H9 (cell line): ENCODE data around the gene DAAM1. TPM values are rescaled to one million over a fixed set of nuclear protein-coding genes. Genes with fewer than 3 reads are reported as not detected.

Source experiments
- DNase-seq: peaks from one replicate; pipeline ENCODE4 v3.0.0-alpha.2; 2017
- H2AFZ ChIP-seq: one replicate; pipeline ENCODE4 v1.6.1; 2013; ENCODE audit warnings: mild to moderate bottlenecking, low read length, control low read depth, moderate library complexity
- H2AK5ac ChIP-seq: 2 replicates; pipeline ENCODE4 v1.6.1; 2013; ENCODE audit warnings: low read length, control low read depth, mixed read lengths; ENCODE audit not compliant: insufficient read length
- H2BK120ac ChIP-seq: one replicate; pipeline ENCODE4 v1.6.1; 2013; ENCODE audit warnings: low read depth, mild to moderate bottlenecking, low read length, control low read depth, inconsistent platforms; ENCODE audit not compliant: poor library complexity, severe bottlenecking
- H2BK12ac ChIP-seq: 2 replicates; pipeline ENCODE4 v1.6.1; 2013; ENCODE audit warnings: low read length, control low read depth, mixed read lengths, low read depth; ENCODE audit not compliant: insufficient read length
- H2BK15ac ChIP-seq: 2 replicates; pipeline ENCODE4 v1.6.1; 2013; ENCODE audit warnings: low read depth, low read length, control low read depth
- H2BK20ac ChIP-seq: one replicate; pipeline ENCODE4 v1.6.1; 2013; ENCODE audit warnings: low read depth, mild to moderate bottlenecking, low read length, control low read depth, inconsistent platforms; ENCODE audit not compliant: poor library complexity, severe bottlenecking
- H2BK5ac ChIP-seq: 2 replicates; pipeline ENCODE4 v1.6.1; 2013; ENCODE audit warnings: low read length, control low read depth, mixed read lengths; ENCODE audit not compliant: insufficient read length
- H3K14ac ChIP-seq: 2 replicates; pipeline ENCODE4 v1.6.1; 2013; ENCODE audit warnings: low read length, control low read depth; ENCODE audit not compliant: insufficient read depth
- H3K18ac ChIP-seq: 2 replicates; pipeline ENCODE4 v1.6.1; 2013; ENCODE audit warnings: low read depth, mild to moderate bottlenecking, mixed read lengths, low read length, control low read depth; ENCODE audit not compliant: insufficient read length
- H3K23ac ChIP-seq: 2 replicates; pipeline ENCODE4 v1.6.1; 2013; ENCODE audit warnings: low read length, control low read depth, mixed read lengths, low read depth; ENCODE audit not compliant: insufficient read length
- H3K23me2 ChIP-seq: 2 replicates; pipeline ENCODE4 v1.6.1; 2013; ENCODE audit warnings: low read depth, mild to moderate bottlenecking, mixed read lengths, low read length, control low read depth; ENCODE audit not compliant: insufficient read length, poor library complexity, severe bottlenecking
- H3K27ac ChIP-seq: 2 replicates; pipeline ENCODE4 v1.5.1; 2013; ENCODE audit warnings: low read length, control low read depth, mixed read lengths, low read depth; ENCODE audit not compliant: insufficient read length
- H3K27me3 ChIP-seq: 2 replicates; pipeline ENCODE4 v1.6.1; 2013; ENCODE audit warnings: low read length, control low read depth, inconsistent platforms; ENCODE audit not compliant: insufficient read depth
- H3K4ac ChIP-seq: 2 replicates; pipeline ENCODE4 v1.6.1; 2013; ENCODE audit warnings: low read depth, mild to moderate bottlenecking, control low read depth, inconsistent platforms, low read length, moderate library complexity
- H3K4me1 ChIP-seq: 2 replicates; pipeline ENCODE4 v1.6.1; 2013; ENCODE audit warnings: low read length, control low read depth, inconsistent platforms; ENCODE audit not compliant: insufficient read depth
- H3K4me2 ChIP-seq: 2 replicates; pipeline ENCODE4 v1.6.1; 2013; ENCODE audit warnings: low read length, control low read depth, mixed read lengths; ENCODE audit not compliant: insufficient read length, insufficient read depth
- H3K56ac ChIP-seq: 2 replicates; pipeline ENCODE4 v1.6.1; 2013; ENCODE audit warnings: low read depth, mild to moderate bottlenecking, mixed read lengths, low read length, control low read depth; ENCODE audit not compliant: insufficient read length
- H3K79me1 ChIP-seq: 2 replicates; pipeline ENCODE4 v1.6.1; 2013; ENCODE audit warnings: low read depth, mild to moderate bottlenecking, moderate library complexity, low read length, control low read depth, inconsistent platforms; ENCODE audit not compliant: insufficient read depth, poor library complexity, severe bottlenecking
- H3K79me2 ChIP-seq: 2 replicates; pipeline ENCODE4 v1.6.1; 2013; ENCODE audit warnings: low read length, control low read depth, inconsistent platforms; ENCODE audit not compliant: insufficient read depth
- H3K9ac ChIP-seq: 2 replicates; pipeline ENCODE4 v1.6.1; 2013; ENCODE audit warnings: low read length, control low read depth, mixed read lengths; ENCODE audit not compliant: insufficient read length; ENCODE audit errors: extremely low read depth
- H3K9me3 ChIP-seq: one replicate; pipeline ENCODE4 v1.6.1; 2013; ENCODE audit warnings: low read depth, low read length, inconsistent platforms; ENCODE audit not compliant: control insufficient read depth
- H3T11ph ChIP-seq: one replicate; pipeline ENCODE4 v1.6.1; 2013; ENCODE audit warnings: mild to moderate bottlenecking, low read length, control low read depth, inconsistent platforms
- H4K20me1 ChIP-seq: one replicate; pipeline ENCODE4 v1.6.1; 2013; ENCODE audit not compliant: control insufficient read depth, insufficient read length, insufficient read depth
- H4K5ac ChIP-seq: 2 replicates; pipeline ENCODE4 v1.6.1; 2013; ENCODE audit warnings: low read depth, mild to moderate bottlenecking, mixed read lengths, low read length, control low read depth; ENCODE audit not compliant: insufficient read length
- H4K8ac ChIP-seq: replicated peaks from 2 replicates; pipeline ENCODE4 v1.6.1; 2013; ENCODE audit warnings: low read length, control low read depth, mixed read lengths, low read depth; ENCODE audit not compliant: insufficient read length
- H4K91ac ChIP-seq: 2 replicates; pipeline ENCODE4 v1.6.1; 2013; ENCODE audit warnings: low read depth, mild to moderate bottlenecking, moderate library complexity, mixed read lengths, low read length, control low read depth; ENCODE audit not compliant: insufficient read length
- H3K27ac Mint-ChIP-seq, 3 experiments: 2 replicates in 2 of 3; 3 replicates in 1 of 3; pipeline ENCODE4 v1.8.0; 2020 to 2021; ENCODE audit warnings: mixed read lengths in 3 of 3, mild to moderate bottlenecking in 1 of 3, moderate library complexity in 1 of 3
- H3K27me3 Mint-ChIP-seq: 2 replicates; pipeline ENCODE4 v1.8.0; 2021; ENCODE audit warnings: low read depth, mild to moderate bottlenecking, moderate library complexity, mixed read lengths
- H3K36me3 Mint-ChIP-seq, 3 experiments: 2 replicates in 2 of 3; 3 replicates in 1 of 3; pipeline ENCODE4 v1.8.0; 2020 to 2021; ENCODE audit warnings: low read depth in 3 of 3, mixed read lengths in 3 of 3; ENCODE audit not compliant: insufficient read depth in 1 of 3
- H3K4me1 Mint-ChIP-seq, 2 experiments: 2 replicates each; pipeline ENCODE4 v1.8.0; 2020; ENCODE audit warnings: mixed read lengths in 2 of 2
- H3K4me3 Mint-ChIP-seq, 2 experiments: 2 replicates in 1 of 2; 3 replicates in 1 of 2; pipeline ENCODE4 v1.8.0; 2020 to 2021; ENCODE audit warnings: mild to moderate bottlenecking in 2 of 2, mixed read lengths in 2 of 2, moderate library complexity in 1 of 2
- H3K9me3 Mint-ChIP-seq, 2 experiments: 2 replicates in 1 of 2; 3 replicates in 1 of 2; pipeline ENCODE4 v1.8.0; 2020; ENCODE audit warnings: mild to moderate bottlenecking in 2 of 2, mixed read lengths in 2 of 2, moderate library complexity in 1 of 2
- WGBS: extraction: QIAGEN DNeasy Blood & Tissue Kit; methylation state at CpG from one replicate; pipeline ENCODE4 v1.1.7; 2013; ENCODE audit warnings: missing lambda C conversion rate, low lambda C conversion rate, mixed read lengths; ENCODE audit not compliant: insufficient read length; ENCODE audit errors: extremely low coverage; 5-methylcytosine and 5-hydroxymethylcytosine counted together
- total RNA-seq: library from RNA; stranded (reverse); gene quantifications from 2 replicates; pipeline ENCODE4 v1.2.1, GENCODE V29; 2021
- TF ChIP-seq, protein P1 (sequence below): fragments of 200-600 bp; sonication (generic); conservative IDR thresholded peaks from 3 replicates; pipeline ENCODE4 v1.8.0; 2021; ENCODE audit warnings: antibody characterized with exemption, mild to moderate bottlenecking

DAAM1 gene
- total RNA-seq, 1 experiment from 2014 or later, result 19.5 TPM

DNA sequence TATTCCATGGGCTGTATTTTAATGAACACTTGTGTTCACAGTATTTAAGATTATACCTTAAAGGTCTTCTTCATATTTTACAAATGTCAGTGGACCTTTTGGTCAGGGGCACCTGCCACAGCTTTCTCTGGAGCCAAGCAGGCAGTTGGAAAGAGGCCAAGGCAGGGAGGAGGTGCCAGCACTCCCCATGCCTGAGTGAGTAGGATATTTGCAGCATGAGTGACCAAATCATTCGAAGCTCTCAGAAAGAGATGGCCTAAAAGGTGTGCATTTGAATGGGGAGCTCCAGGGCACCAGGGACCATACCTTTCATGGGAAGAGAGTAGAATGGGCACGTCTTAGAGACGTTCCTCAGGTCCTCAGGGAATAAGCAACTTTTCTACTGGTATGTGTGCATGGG, 155.1 kb downstream of the DAAM1 start:
- H4K5ac ChIP-seq, result no peak overlapping the region
- H3K9me3 Mint-ChIP-seq, result no peaks in the 10 kb centered on the region
- no peak overlapping the region for H4K91ac ChIP-seq
- no peak overlapping the region for H3K4ac ChIP-seq
- no peak overlapping the region for H3K23ac ChIP-seq
- no peaks in the 10 kb centered on the region for H3K27me3 Mint-ChIP-seq
- H3K18ac ChIP-seq, result no peak overlapping the region
- H2AFZ ChIP-seq, result no peak overlapping the region
- no peaks in the 10 kb centered on the region for H3K27me3 ChIP-seq
- TF ChIP-seq, protein P1, sequence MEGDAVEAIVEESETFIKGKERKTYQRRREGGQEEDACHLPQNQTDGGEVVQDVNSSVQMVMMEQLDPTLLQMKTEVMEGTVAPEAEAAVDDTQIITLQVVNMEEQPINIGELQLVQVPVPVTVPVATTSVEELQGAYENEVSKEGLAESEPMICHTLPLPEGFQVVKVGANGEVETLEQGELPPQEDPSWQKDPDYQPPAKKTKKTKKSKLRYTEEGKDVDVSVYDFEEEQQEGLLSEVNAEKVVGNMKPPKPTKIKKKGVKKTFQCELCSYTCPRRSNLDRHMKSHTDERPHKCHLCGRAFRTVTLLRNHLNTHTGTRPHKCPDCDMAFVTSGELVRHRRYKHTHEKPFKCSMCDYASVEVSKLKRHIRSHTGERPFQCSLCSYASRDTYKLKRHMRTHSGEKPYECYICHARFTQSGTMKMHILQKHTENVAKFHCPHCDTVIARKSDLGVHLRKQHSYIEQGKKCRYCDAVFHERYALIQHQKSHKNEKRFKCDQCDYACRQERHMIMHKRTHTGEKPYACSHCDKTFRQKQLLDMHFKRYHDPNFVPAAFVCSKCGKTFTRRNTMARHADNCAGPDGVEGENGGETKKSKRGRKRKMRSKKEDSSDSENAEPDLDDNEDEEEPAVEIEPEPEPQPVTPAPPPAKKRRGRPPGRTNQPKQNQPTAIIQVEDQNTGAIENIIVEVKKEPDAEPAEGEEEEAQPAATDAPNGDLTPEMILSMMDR, result no peak
- H3K9me3 ChIP-seq, result no peaks in the 10 kb centered on the region
- 0 out of 7 replicates have a peak, but pooled peaks cover 0 to 4% (median 1%) of the 10 kb centered on the region in 3 experiments for H3K36me3 Mint-ChIP-seq
- H4K8ac ChIP-seq, result no peak overlapping the region
- no peaks in the 10 kb centered on the region for H3K79me2 ChIP-seq
- peaks cover 41 to 51% of the 10 kb centered on the region in 2 experiments for H3K4me1 Mint-ChIP-seq
- H2BK20ac ChIP-seq, result no peak overlapping the region
- no peak overlapping the region for H3K4me3 Mint-ChIP-seq
- H2BK12ac ChIP-seq, result no peak overlapping the region
- H3K79me1 ChIP-seq, result no peaks in the 10 kb centered on the region
- no peaks in the 10 kb centered on the region for H4K20me1 ChIP-seq
- no peak overlapping the region for H3K27ac ChIP-seq
- H3K14ac ChIP-seq, result no peak overlapping the region
- no peak overlapping the region for H2BK120ac ChIP-seq
- no peak overlapping the region for H3K9ac ChIP-seq
- no peak overlapping the region for H2BK5ac ChIP-seq
- H2AK5ac ChIP-seq, result no peak overlapping the region
- no CpG with 5 or more reads among the region's 3 CpGs for WGBS
- no peaks in the 10 kb centered on the region for H3K23me2 ChIP-seq
- no peak overlapping the region for H3K56ac ChIP-seq
- no peak for DNase-seq
- H3T11ph ChIP-seq, result no peak overlapping the region
- H3K4me1 ChIP-seq, result peaks cover 15% of the 10 kb centered on the region; the same call in 1 of the 2 replicates
- peak overlapping the region in 1 of 3 experiments; percentile 38; a peak in 1 of 7 replicates for H3K27ac Mint-ChIP-seq
- H2BK15ac ChIP-seq, result no peak overlapping the region
- no peak overlapping the region for H3K4me2 ChIP-seq
